WTC11 (cell line): ENCODE results near the gene RARS2.

Experiments
- ATF3 ChIP-seq: sonication (generic); formaldehyde crosslinking; conservative IDR thresholded peaks from 2 replicates; pipeline ENCODE4 v1.8.1; 2022; ENCODE audit warnings: mild to moderate bottlenecking, missing genetic modification reagents
- CREM ChIP-seq: sonication (generic); formaldehyde crosslinking; IDR thresholded peaks from 2 replicates; pipeline ENCODE4 v1.8.1; 2022; ENCODE audit warnings: mild to moderate bottlenecking, missing genetic modification reagents, moderate library complexity
- CTCF ChIP-seq: fragments of 200-600 bp; IDR thresholded peaks from 2 replicates; pipeline ENCODE4 v1.8.0; 2022; ENCODE audit warnings: antibody characterized with exemption
- JUN ChIP-seq: sonication (generic); formaldehyde crosslinking; IDR thresholded peaks from 2 replicates; pipeline ENCODE4 v1.8.0; 2023; ENCODE audit warnings: mild to moderate bottlenecking, missing genetic modification reagents
- NFE2L1 ChIP-seq: sonication (generic); formaldehyde crosslinking; IDR thresholded peaks from 2 replicates; pipeline ENCODE4 v1.8.1; 2023; ENCODE audit warnings: missing genetic modification reagents
- SOX15 ChIP-seq: fragments of 250-450 bp; sonication (Bioruptor Pico); IDR thresholded peaks from 2 replicates; pipeline ENCODE4 v1.9.0; 2021; ENCODE audit warnings: mild to moderate bottlenecking
- SP1 ChIP-seq: sonication (generic); formaldehyde crosslinking; conservative IDR thresholded peaks from 2 replicates; pipeline ENCODE4 v1.8.1; 2022; ENCODE audit warnings: missing genetic modification reagents
- ZBTB21 ChIP-seq: sonication (generic); formaldehyde crosslinking; IDR thresholded peaks from 2 replicates; pipeline ENCODE4 v1.8.1; 2023; ENCODE audit warnings: mild to moderate bottlenecking, missing genetic modification reagents, borderline replicate concordance
- ZNF263 ChIP-seq: sonication (generic); formaldehyde crosslinking; IDR thresholded peaks from 2 replicates; pipeline ENCODE4 v1.8.1; 2022; ENCODE audit warnings: low read depth, mild to moderate bottlenecking, moderate library complexity, missing genetic modification reagents

- TF ChIP-seq JUN (CRISPR knock-in tag) = no peak
- TF ChIP-seq ZNF263 (CRISPR knock-in tag) = no peak
- no peak for TF ChIP-seq CTCF
- TF ChIP-seq ZBTB21 = no peak
- no peak for TF ChIP-seq CREM
- TF ChIP-seq SP1 (CRISPR knock-in tag) = no peak
- TF ChIP-seq SOX15 (CRISPR knock-in tag) = no peak
- TF ChIP-seq ATF3 (CRISPR knock-in tag) = no peak
- no peak for TF ChIP-seq NFE2L1 (CRISPR knock-in tag)
Observed at GRCh38 chr6:87543696-87544473, 45.9 kb downstream of the RARS2 start.
